Measurements from ENCODE around the gene GRM1. TPM values are rescaled to one million over a fixed set of nuclear protein-coding genes. Genes with fewer than 3 reads are reported as not detected.

Gene GRM1
- total RNA-seq, 1 donor from 2014 or later, result not detected

- no peak overlapping the region for H3K27ac ChIP-seq
- TF ChIP-seq POLR2A (IDR thresholded peaks at IDR 0.05), result no peak
- TF ChIP-seq, protein P1, sequence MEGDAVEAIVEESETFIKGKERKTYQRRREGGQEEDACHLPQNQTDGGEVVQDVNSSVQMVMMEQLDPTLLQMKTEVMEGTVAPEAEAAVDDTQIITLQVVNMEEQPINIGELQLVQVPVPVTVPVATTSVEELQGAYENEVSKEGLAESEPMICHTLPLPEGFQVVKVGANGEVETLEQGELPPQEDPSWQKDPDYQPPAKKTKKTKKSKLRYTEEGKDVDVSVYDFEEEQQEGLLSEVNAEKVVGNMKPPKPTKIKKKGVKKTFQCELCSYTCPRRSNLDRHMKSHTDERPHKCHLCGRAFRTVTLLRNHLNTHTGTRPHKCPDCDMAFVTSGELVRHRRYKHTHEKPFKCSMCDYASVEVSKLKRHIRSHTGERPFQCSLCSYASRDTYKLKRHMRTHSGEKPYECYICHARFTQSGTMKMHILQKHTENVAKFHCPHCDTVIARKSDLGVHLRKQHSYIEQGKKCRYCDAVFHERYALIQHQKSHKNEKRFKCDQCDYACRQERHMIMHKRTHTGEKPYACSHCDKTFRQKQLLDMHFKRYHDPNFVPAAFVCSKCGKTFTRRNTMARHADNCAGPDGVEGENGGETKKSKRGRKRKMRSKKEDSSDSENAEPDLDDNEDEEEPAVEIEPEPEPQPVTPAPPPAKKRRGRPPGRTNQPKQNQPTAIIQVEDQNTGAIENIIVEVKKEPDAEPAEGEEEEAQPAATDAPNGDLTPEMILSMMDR (IDR thresholded peaks at IDR 0.05), result no peak
- no peak for TF ChIP-seq POLR2AphosphoS5 (IDR thresholded peaks at IDR 0.05; ENCODE audit: insufficient read depth in 1 of 2, low read depth in 1 of 2)
- no peaks in the 10 kb centered on the region for H3K9me3 ChIP-seq
- intact Hi-C loops (cut with DNase I), result no loop called here
- no peak overlapping the region for H3K4me3 ChIP-seq
- H3K36me3 ChIP-seq, result no peaks in the 10 kb centered on the region
- H3K4me1 ChIP-seq, result peaks cover 9% of the 10 kb centered on the region
- no peaks in the 10 kb centered on the region for H3K27me3 ChIP-seq
- no peak for DNase-seq (ENCODE audit: extremely low spot score in 2 of 2)
Measured at GRCh38 chr6:146290589-146290901, 261.7 kb downstream of the GRM1 start.

GRCh38 chr6:146292506-146292905 is 263.6 kb downstream of the GRM1 start:
- no peak for TF ChIP-seq POLR2A (IDR thresholded peaks at IDR 0.05)
- TF ChIP-seq, protein P1 (IDR thresholded peaks at IDR 0.05), result no peak
- no peaks in the 10 kb centered on the region for H3K9me3 ChIP-seq
- H3K27ac ChIP-seq, result no peak overlapping the region
- H3K4me1 ChIP-seq, result peaks cover 9% of the 10 kb centered on the region
- no peak for DNase-seq (ENCODE audit: extremely low spot score in 2 of 2)
- H3K4me3 ChIP-seq, result no peak overlapping the region
- H3K27me3 ChIP-seq, result no peaks in the 10 kb centered on the region
- H3K36me3 ChIP-seq, result no peaks in the 10 kb centered on the region
- intact Hi-C loops (cut with DNase I), result no loop called here

- no peaks in the 10 kb centered on the region for H3K4me1 ChIP-seq
- H3K9me3 ChIP-seq, result no peaks in the 10 kb centered on the region
- H3K36me3 ChIP-seq, result no peaks in the 10 kb centered on the region
- intact Hi-C loops (cut with DNase I), result no loop called here
- TF ChIP-seq POLR2A (IDR thresholded peaks at IDR 0.05) (no peak), POLR2AphosphoS5 (IDR thresholded peaks at IDR 0.05; ENCODE audit: insufficient read depth in 1 of 2, low read depth in 1 of 2) (no peak)
- TF ChIP-seq, protein P1 (IDR thresholded peaks at IDR 0.05), result no peak
- H3K27ac ChIP-seq, result no peak overlapping the region
- no peak for DNase-seq (ENCODE audit: extremely low spot score in 2 of 2)
- no peak overlapping the region for H3K4me3 ChIP-seq
- no peaks in the 10 kb centered on the region for H3K27me3 ChIP-seq
Measured at GRCh38 chr6:146295695-146296094, 266.8 kb downstream of the GRM1 start.

DNA sequence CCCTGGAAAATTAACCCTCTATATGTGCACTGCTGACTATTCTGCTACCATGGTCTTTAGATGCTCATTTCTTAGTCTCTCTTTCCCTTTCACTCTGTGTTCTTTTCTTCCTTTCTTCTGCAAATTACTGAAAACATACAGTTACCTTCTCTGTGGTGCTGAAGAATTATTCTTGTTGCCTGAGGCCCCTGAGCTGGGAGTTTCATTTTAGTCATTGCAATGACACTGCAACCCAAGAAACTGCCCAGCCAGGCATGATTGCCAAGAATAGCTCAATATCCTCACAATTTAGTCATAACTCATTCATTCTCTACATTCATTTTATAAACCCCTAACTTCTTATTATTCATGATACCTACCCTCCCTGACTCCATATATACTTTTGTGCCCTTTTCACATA is 269.0 kb downstream of the GRM1 start:
- no peak overlapping the region for H3K4me3 ChIP-seq
- intact Hi-C loops (cut with DNase I), result no loop called here
- no peaks in the 10 kb centered on the region for H3K36me3 ChIP-seq
- H3K4me1 ChIP-seq, result no peaks in the 10 kb centered on the region
- DNase-seq (ENCODE audit: extremely low spot score in 2 of 2), result no peak
- no peak overlapping the region for H3K27ac ChIP-seq
- TF ChIP-seq POLR2AphosphoS5 (IDR thresholded peaks at IDR 0.05; ENCODE audit: insufficient read depth in 1 of 2, low read depth in 1 of 2) (no peak), POLR2A (IDR thresholded peaks at IDR 0.05) (no peak)
- TF ChIP-seq, protein P1 (IDR thresholded peaks at IDR 0.05), result no peak
- no peaks in the 10 kb centered on the region for H3K9me3 ChIP-seq
- H3K27me3 ChIP-seq, result no peaks in the 10 kb centered on the region

GRCh38 chr6:146300521-146300920 is 271.7 kb downstream of the GRM1 start:
- Histone ChIP-seq H3K27ac (no peak overlapping the region), H3K4me1 (no peaks in the 10 kb centered on the region), H3K4me3 (no peak overlapping the region), H3K27me3 (no peaks in the 10 kb centered on the region), H3K9me3 (no peaks in the 10 kb centered on the region), H3K36me3 (no peaks in the 10 kb centered on the region)
- TF ChIP-seq POLR2A (IDR thresholded peaks at IDR 0.05) (no peak), POLR2AphosphoS5 (IDR thresholded peaks at IDR 0.05; ENCODE audit: insufficient read depth in 1 of 2, low read depth in 1 of 2) (no peak)
- TF ChIP-seq, protein P1 (IDR thresholded peaks at IDR 0.05), result no peak
- intact Hi-C loops (cut with DNase I), result no loop called here
- no peak for DNase-seq (ENCODE audit: extremely low spot score in 2 of 2)
